ENCODE data around the gene SPINT1.
A peak's percentile ranks its signal among the peaks of the same experiment; 100 is the strongest.

SPINT1 gene

GRCh38 chr15:40807028-40807887, 36.6 kb upstream of the SPINT1 start, which contains the start of the genes DNAJC17 and ZFYVE19:
TSS of gene DNAJC17 (minus strand) at chr15:40807473. CDS start at chr15:40807446, 27 bp downstream.
TSS of gene ZFYVE19 (plus strand) at chr15:40807089. CDS start at chr15:40807590, 501 bp downstream.
- FAIRE-seq (no peak), DNase-seq (ENCODE audit: insufficient read length, low spot score) (peak; percentile 58)
- TF ChIP-seq, protein P1, sequence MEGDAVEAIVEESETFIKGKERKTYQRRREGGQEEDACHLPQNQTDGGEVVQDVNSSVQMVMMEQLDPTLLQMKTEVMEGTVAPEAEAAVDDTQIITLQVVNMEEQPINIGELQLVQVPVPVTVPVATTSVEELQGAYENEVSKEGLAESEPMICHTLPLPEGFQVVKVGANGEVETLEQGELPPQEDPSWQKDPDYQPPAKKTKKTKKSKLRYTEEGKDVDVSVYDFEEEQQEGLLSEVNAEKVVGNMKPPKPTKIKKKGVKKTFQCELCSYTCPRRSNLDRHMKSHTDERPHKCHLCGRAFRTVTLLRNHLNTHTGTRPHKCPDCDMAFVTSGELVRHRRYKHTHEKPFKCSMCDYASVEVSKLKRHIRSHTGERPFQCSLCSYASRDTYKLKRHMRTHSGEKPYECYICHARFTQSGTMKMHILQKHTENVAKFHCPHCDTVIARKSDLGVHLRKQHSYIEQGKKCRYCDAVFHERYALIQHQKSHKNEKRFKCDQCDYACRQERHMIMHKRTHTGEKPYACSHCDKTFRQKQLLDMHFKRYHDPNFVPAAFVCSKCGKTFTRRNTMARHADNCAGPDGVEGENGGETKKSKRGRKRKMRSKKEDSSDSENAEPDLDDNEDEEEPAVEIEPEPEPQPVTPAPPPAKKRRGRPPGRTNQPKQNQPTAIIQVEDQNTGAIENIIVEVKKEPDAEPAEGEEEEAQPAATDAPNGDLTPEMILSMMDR (IDR thresholded peaks at IDR 0.05; ENCODE audit: insufficient read depth, missing control alignments) = no peak

- FAIRE-seq (no peak), DNase-seq (ENCODE audit: insufficient read length, low spot score) (no peak)
- TF ChIP-seq, protein P1 (IDR thresholded peaks at IDR 0.05; ENCODE audit: insufficient read depth, missing control alignments) = no peak
Measured at GRCh38 chr15:40807888-40808461, 35.9 kb upstream of the SPINT1 start.

DNA sequence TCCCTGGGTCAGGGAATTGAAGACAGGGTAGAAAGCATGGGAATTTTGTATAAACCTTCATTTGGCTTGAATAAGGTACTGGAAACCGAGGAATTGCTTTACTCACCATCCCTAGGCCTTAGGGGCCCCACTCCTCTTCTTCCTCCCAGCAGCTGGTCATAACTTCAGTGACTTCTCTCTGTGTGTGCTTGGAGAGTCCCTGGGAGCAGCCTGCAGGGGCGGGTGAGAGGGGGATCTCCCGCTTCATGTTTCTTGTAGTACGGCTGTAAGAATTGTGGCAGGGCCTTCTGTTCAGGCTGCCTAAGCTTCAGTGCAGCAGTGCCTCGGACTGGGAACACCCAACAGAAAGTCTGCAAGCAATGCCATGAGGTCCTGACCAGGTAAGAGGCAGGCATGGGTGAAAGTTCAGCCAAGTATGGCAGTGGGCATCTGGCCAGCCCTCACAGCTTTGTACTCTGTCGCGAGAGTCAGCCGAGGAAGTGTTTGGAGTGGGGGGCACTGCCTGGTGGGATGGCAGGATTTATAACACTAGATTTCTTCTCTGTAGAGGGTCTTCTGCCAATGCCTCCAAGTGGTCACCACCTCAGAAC, 34.9 kb upstream of the SPINT1 start:
- DNase-seq (ENCODE audit: insufficient read length, low spot score) (no peak), FAIRE-seq (no peak)
- TF ChIP-seq, protein P1 (IDR thresholded peaks at IDR 0.05; ENCODE audit: insufficient read depth, missing control alignments) = no peak

DNA sequence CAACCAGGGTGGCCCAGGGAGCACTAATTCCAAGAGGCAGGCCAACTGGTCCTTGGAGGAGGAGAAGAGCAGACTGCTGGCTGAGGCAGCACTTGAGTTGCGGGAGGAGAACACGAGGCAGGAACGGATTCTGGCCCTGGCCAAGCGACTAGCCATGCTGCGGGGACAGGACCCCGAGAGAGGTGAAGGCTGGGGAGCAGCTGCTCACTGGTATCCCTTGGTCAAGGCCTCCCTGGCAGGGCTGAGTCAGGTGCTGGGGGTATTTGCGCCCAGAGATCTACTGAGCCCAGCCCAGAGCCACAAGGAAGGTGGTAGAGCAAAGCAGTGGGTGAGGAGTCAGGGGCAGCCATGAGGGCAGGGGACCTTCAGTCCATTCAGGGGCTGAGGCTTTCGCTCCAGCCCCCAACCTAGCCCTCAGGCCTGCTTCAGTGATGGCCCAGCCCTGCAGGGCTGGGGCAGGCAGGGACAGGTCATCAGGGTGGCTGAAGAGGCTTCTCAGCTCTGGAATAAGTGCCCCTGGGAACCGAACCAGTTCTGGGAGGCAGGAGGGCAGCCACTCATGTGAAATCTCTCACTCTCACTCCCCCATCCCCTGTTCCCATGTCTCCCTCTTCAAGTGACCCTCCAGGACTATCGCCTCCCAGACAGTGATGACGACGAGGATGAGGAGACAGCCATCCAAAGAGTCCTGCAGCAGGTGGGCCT, 31.0 kb upstream of the SPINT1 start:
- TF ChIP-seq, protein P1 (IDR thresholded peaks at IDR 0.05; ENCODE audit: insufficient read depth, missing control alignments) = no peak
- DNase-seq (ENCODE audit: insufficient read length, low spot score) = no peak
- FAIRE-seq = no peak

GRCh38 chr15:40815042-40815698, 28.7 kb upstream of the SPINT1 start:
- TF ChIP-seq, protein P1 (IDR thresholded peaks at IDR 0.05; ENCODE audit: insufficient read depth, missing control alignments) = no peak
- DNase-seq (ENCODE audit: insufficient read length, low spot score) (no peak), FAIRE-seq (no peak)

GRCh38 chr15:40819048-40819447, 24.8 kb upstream of the SPINT1 start:
- no peak for DNase-seq (ENCODE audit: insufficient read length, low spot score)
- TF ChIP-seq, protein P1 (IDR thresholded peaks at IDR 0.05; ENCODE audit: insufficient read depth, missing control alignments) = no peak
- no peak for FAIRE-seq

All from D721Med (cell line).